ENCODE data around the gene SAT2.
A peak's percentile ranks its signal among the peaks of the same experiment; 100 is the strongest.

SAT2 gene

DNA sequence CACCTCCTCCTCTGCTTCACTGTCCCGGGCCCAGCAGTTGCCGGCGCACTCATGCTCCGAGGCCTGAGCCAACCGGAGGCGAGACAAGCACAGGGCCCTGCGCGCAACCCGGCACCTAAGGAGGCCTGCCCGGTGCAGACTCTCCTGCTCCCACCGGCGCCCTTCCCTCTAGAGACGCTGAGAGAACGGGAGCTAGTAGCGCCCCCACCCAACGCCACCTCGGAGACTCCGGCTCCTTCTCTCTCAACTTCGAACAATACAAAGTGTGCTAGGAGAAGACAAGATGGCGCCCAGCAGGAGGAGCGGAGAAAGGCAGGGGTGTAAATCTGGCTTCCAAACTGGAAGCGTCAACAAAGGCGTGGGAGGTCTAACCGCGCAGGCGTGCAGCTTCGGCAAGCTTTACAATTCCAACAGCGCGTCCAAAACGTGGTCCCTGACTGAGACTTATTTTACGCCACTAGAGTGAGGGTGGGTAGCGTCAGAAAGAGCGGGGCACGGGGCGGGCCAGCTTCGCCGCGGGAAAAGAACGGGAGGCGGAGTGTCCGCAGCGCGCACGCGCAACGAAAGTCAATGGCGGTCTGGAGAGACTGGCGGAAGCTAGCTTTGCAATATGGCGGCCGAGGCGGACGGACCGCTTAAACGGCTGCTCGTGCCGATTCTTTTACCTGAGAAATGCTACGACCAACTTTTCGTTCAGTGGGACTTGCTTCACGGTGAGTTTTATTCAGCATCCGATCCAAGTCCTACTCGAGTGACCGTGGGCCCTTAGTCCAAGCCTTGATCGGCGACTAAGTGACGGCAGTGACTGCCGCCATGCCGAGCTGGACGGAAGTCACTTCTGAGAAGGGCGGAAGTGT is 44.1 kb downstream of the SAT2 start, which contains the start of gene MPDU1:
Gene MPDU1, plus strand, starts transcription at position 600 of the 857 bp plus-strand sequence. Its CDS starts 11 bp downstream, at position 611.
- in situ Hi-C loops (cut with HindIII; ENCODE audit: low pct_unique_long_range_greater_than_20kb, low sequenced_read_pairs): no loop called here
- peak; percentile 72 to 97 for DNase-seq (ENCODE audit: low read depth in 1 of 2, low spot score in 1 of 2)
- TF ChIP-seq JUND (IDR thresholded peaks at IDR 0.05; ENCODE audit: low read depth): no peak

DNA sequence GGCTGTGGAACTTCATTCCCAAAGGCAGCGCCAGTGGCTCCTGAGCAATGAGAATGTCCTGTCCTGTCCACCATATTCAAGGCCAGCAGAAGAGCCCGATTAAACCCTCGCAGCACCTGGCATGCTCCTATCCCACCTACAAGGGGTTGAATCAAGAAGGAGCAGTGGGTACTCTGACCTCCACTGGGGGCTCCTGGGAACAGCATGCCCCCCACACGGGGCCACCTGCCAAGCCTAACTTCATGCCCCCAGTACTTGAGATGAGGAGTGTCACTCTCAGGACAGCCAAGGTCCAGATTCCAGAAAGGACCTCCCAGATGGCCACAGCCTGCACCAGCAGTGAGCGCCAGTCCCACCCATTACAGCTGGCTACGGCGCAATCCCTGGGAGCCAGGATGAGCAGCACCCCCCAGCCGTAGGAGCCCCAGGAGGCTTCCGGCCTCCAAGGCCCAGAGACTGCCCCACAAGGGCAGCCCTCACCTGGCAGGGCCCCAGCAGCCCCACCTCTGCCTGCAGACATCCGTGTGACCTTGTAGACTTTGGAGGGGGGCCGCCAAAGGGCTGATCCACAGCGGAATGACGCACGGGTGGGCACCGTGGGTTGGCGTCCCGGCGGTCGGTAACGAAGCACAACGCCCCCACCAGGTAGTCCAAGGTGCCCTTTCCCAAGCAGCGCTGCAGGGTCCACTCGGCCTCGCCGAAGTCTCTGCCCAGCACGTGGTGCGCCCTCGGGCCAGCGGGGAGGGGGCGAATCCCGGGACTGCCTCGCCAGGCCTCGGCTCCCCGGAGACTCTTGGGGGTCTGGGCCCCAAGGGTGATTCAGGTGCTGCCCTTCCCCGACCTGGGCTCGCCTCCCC is 45.0 kb downstream of the SAT2 start:
- DNase-seq (ENCODE audit: low read depth in 1 of 2, low spot score in 1 of 2): no peak
- in situ Hi-C loops (cut with HindIII; ENCODE audit: low pct_unique_long_range_greater_than_20kb, low sequenced_read_pairs): no loop called here
- TF ChIP-seq JUND (IDR thresholded peaks at IDR 0.05; ENCODE audit: low read depth): no peak

DNA sequence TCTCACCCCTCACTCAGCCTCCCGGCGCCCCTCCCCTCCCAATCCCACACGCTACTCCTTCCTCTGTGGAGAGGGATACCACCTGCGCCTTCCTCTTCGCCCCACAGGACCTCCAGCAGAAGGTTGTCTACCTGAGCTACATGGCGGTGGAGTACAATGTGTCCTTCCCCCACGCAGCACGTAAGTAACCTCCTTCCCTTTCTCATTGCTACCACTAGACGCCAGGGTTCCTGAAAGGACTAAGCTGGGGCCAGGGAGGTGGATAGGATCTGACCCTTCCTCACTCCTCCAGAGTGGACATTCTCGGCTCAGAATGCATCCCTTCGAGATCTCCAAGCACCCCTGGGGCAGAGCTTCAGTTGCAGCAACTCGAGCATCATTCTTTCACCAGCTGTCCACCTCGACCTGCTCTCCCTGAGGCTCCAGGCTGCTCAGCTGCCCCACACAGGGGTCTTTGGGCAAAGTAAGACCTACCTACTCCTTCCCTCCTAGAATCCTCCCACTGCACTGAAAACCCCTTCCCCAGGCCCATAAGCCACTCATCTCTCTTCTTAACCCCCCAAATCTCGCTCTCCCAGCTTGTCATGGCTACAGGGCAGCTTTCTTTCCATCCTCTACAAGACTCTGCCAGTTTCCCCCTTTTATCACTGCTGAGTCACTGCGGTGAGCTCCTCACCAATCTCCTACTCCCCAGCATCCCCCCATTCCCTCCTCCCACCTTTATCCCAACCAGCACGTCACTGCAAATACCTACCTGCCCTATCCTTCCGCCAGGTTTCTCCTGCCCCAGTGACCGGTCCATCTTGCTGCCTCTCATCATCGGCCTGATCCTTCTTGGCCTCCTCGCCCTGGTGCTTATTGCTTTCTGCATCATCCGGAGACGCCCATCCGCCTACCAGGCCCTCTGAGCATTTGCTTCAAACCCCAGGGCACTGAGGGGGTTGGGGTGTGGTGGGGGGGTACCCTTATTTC is 46.7 kb downstream of the SAT2 start:
- no peak for TF ChIP-seq JUND (IDR thresholded peaks at IDR 0.05; ENCODE audit: low read depth)
- DNase-seq (ENCODE audit: low read depth in 1 of 2, low spot score in 1 of 2): no peak
- in situ Hi-C loops (cut with HindIII; ENCODE audit: low pct_unique_long_range_greater_than_20kb, low sequenced_read_pairs): no loop called here

DNA sequence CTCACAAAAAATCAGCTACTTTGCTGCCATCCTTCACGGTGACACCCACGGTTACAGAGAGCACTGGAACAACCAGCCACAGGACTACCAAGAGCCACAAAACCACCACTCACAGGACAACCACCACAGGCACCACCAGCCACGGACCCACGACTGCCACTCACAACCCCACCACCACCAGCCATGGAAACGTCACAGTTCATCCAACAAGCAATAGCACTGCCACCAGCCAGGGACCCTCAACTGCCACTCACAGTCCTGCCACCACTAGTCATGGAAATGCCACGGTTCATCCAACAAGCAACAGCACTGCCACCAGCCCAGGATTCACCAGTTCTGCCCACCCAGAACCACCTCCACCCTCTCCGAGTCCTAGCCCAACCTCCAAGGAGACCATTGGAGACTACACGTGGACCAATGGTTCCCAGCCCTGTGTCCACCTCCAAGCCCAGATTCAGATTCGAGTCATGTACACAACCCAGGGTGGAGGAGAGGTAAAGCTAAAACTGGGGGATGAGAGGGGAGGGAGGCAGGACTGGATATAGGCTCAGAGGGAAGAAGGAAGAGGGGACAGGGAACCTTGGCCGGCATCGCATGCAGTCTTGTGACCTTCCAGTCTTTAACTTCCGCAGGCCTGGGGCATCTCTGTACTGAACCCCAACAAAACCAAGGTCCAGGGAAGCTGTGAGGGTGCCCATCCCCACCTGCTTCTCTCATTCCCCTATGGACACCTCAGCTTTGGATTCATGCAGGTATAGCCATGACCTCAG is 47.6 kb downstream of the SAT2 start:
- in situ Hi-C loops (cut with HindIII; ENCODE audit: low pct_unique_long_range_greater_than_20kb, low sequenced_read_pairs): no loop called here
- no peak for DNase-seq (ENCODE audit: low read depth in 1 of 2, low spot score in 1 of 2)
- no peak for TF ChIP-seq JUND (IDR thresholded peaks at IDR 0.05; ENCODE audit: low read depth)

DNA sequence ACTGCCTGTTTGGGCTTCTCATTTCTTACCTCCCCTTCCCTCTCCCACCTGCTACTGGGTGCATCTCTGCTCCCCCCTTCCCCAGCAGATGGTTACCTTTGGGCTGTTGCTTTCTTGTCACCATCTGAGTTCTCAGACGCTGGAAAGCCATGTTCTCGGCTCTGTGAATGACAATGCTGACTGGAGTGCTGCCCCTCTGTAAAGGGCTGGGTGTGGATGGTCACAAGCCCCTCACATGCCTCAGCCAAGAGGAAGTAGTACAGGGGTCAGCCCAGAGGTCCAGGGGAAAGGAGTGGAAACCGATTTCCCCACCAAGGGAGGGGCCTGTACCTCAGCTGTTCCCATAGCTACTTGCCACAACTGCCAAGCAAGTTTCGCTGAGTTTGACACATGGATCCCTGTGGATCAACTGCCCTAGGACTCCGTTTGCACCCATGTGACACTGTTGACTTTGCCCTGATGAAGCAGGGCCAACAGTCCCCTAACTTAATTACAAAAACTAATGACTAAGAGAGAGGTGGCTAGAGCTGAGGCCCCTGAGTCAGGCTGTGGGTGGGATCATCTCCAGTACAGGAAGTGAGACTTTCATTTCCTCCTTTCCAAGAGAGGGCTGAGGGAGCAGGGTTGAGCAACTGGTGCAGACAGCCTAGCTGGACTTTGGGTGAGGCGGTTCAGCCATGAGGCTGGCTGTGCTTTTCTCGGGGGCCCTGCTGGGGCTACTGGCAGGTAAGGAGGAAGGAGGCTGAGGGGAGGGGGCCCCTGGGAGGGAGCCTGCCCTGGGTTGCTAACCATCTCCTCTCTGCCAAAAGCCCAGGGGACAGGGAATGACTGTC is 48.4 kb downstream of the SAT2 start, which contains the start of gene CD68:
Gene CD68, plus strand, starts transcription at position 638 of the 833 bp plus-strand sequence. Its CDS starts 40 bp downstream, at position 678.
- in situ Hi-C loops (cut with HindIII; ENCODE audit: low pct_unique_long_range_greater_than_20kb, low sequenced_read_pairs): no loop called here
- peak in 1 of 2 experiments; percentile 75 for DNase-seq (ENCODE audit: low read depth in 1 of 2, low spot score in 1 of 2)
- TF ChIP-seq JUND (IDR thresholded peaks at IDR 0.05; ENCODE audit: low read depth): peak; percentile 24; the same call in 1 of the 2 replicates

DNA sequence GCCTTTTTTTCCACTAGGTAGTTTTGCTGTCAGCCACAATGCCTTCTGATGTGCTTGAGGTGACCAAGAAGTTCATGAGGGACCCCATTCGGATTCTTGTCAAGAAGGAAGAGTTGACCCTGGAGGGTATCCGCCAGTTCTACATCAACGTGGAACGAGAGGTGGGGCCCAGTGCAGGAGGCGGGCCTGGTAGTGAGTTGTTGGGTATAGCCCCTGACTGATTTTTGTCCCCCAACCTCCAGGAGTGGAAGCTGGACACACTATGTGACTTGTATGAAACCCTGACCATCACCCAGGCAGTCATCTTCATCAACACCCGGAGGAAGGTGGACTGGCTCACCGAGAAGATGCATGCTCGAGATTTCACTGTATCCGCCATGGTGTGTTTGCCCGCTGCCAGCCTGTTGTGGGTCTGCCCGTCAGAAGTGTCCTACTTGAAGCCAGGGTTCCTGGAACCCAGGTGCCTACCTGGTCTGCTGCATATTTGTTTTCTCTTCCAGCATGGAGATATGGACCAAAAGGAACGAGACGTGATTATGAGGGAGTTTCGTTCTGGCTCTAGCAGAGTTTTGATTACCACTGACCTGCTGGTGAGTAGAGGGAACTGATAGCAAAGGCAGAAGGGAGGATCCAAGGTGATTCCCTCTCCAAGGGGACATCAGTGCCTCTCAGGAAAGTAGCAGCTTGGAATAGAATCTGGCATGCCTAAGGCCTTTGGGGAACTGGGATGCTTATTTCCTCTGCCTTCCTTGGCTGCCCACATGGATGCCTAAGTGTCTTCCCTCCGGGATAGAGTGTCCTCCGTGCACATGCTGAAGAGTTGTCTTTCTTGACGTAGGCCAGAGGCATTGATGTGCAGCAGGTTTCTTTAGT is 50.1 kb downstream of the SAT2 start:
- in situ Hi-C loops (cut with HindIII; ENCODE audit: low pct_unique_long_range_greater_than_20kb, low sequenced_read_pairs): no loop called here
- no peak for TF ChIP-seq JUND (IDR thresholded peaks at IDR 0.05; ENCODE audit: low read depth)
- DNase-seq (ENCODE audit: low read depth in 1 of 2, low spot score in 1 of 2): no peak

DNA sequence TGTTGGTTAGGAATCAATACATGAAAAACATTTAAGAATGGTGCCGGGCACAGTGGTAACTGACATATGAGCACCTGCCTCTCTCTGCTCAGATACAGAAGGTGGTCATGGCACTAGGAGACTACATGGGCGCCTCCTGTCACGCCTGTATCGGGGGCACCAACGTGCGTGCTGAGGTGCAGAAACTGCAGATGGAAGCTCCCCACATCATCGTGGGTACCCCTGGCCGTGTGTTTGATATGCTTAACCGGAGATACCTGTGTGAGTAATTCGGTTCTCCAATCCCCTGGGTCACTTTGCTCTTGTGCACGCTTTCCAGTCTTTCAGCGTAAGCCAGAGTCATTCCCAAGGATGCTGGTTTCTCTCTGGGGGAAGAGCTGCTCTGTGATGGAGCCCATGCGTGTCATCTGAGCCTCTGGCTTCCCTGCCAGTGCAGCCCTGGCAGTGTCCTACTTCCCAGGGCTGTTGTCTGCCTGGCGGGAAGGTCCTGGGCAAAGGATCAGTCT is 51.1 kb downstream of the SAT2 start:
- in situ Hi-C loops (cut with HindIII; ENCODE audit: low pct_unique_long_range_greater_than_20kb, low sequenced_read_pairs): no loop called here
- no peak for DNase-seq (ENCODE audit: low read depth in 1 of 2, low spot score in 1 of 2)
- TF ChIP-seq JUND (IDR thresholded peaks at IDR 0.05; ENCODE audit: low read depth): no peak

All from T47D (cell line).